Astrocyte of the spinal cord (primary cell): ENCODE measurements around the gene ATP2A1.
A peak's percentile ranks its signal among the peaks of the same experiment; 100 is the strongest.

ENCODE experiments used
- DNase-seq: peaks from one replicate; pipeline ENCODE4 v3.0.0; 2011; ENCODE audit warnings: low read depth, low spot score
- H3K4me3 ChIP-seq: 2 replicates; pipeline ENCODE4 v1.5.1; 2011; ENCODE audit warnings: low read depth, mild to moderate bottlenecking, low read length, moderate library complexity
- in situ Hi-C: cut with HindIII; loops from 2 replicates; pipeline ENCODE4 v1.10.0; 2017; ENCODE audit warnings: low sequenced_read_pairs
- TF ChIP-seq, protein P1 (sequence below): IDR thresholded peaks from 2 replicates; pipeline ENCODE4 v1.5.1; 2012; ENCODE audit warnings: low read depth, mild to moderate bottlenecking, low read length, inconsistent platforms

ATP2A1 gene

DNA sequence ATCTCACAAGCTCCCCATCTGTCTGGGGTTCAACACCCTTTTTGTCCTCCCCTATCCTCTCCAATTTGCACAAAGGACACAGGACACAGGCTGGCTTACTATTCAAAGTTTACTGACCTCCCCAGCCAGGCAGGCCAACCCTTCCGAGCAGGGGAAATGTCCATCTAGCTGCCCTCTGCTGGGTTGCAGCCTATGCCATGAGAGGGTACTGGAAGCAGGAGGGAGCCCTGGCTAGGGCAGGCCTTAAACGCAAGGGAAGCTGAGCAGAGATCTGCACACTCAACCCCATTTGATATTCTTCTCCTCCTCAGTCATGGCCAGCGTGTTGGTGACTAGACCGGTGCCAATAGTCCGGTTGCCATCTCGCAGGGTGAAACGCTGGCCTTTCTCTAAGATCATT, 35.6 kb upstream of the ATP2A1 start:
- in situ Hi-C loops, result no loop called here
- no peak for DNase-seq
- TF ChIP-seq, protein P1, sequence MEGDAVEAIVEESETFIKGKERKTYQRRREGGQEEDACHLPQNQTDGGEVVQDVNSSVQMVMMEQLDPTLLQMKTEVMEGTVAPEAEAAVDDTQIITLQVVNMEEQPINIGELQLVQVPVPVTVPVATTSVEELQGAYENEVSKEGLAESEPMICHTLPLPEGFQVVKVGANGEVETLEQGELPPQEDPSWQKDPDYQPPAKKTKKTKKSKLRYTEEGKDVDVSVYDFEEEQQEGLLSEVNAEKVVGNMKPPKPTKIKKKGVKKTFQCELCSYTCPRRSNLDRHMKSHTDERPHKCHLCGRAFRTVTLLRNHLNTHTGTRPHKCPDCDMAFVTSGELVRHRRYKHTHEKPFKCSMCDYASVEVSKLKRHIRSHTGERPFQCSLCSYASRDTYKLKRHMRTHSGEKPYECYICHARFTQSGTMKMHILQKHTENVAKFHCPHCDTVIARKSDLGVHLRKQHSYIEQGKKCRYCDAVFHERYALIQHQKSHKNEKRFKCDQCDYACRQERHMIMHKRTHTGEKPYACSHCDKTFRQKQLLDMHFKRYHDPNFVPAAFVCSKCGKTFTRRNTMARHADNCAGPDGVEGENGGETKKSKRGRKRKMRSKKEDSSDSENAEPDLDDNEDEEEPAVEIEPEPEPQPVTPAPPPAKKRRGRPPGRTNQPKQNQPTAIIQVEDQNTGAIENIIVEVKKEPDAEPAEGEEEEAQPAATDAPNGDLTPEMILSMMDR, result no peak

DNA sequence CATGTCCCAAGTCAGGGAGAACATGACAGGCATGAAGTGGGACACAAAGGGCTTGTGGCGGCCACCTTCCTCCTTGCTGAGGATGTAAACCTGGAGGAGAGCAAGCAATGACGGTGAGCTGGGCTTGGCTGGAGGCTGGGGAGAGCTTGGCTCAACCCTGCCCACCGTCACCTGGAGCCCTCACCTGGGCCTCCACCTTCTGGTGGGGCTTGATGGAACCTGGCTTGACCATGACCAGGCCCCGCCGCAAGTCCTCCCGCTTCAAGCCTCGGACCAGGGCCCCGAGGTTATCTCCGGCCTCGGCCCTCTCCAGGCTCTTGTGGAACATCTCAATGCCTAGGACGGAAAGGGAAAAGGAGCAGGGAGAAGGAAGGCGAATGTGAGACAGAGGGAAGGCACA, 34.5 kb upstream of the ATP2A1 start:
- in situ Hi-C loops, result no loop called here
- TF ChIP-seq, protein P1, result no peak

More for the DNA sequence above, 35.6 kb upstream of the ATP2A1 start:
- H3K4me3 ChIP-seq, result no peak overlapping the region

DNA sequence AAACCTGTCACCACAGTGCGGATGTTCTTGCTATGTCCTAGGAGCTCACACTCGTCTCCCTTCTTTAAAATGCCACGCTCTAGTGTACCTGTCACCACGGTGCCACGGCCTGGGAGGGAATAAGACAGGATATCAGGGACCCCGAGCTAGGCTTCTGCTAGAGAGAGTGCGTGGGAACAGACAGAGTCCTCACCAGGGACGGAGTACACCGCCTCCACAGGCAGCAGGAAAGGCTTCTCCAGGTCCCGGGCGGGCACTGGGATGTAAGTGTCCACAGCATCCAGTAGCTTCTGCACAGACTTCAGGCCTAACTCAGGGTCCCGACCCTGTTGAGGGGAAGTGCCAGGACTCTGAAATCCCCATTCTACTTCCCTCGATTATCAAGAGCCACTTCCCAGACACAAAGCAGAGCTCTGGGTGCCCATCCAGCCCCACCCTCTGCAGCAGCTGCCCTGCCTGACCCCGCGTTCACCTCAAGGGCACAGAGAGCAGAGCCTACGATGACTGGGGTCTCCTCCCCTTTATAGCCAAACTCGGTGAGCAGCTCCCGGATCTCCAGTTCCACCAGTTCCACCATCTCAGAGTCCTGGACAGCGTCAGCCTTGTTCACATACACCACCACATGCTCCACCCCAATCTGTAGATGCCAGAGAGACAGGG, 33.9 kb upstream of the ATP2A1 start:
- DNase-seq, result no peak
- TF ChIP-seq, protein P1, result no peak
- H3K4me3 ChIP-seq, result no peak overlapping the region
- in situ Hi-C loops, result no loop called here

More for the DNA sequence above, 34.5 kb upstream of the ATP2A1 start:
- DNase-seq, result no peak
- no peak overlapping the region for H3K4me3 ChIP-seq

DNA sequence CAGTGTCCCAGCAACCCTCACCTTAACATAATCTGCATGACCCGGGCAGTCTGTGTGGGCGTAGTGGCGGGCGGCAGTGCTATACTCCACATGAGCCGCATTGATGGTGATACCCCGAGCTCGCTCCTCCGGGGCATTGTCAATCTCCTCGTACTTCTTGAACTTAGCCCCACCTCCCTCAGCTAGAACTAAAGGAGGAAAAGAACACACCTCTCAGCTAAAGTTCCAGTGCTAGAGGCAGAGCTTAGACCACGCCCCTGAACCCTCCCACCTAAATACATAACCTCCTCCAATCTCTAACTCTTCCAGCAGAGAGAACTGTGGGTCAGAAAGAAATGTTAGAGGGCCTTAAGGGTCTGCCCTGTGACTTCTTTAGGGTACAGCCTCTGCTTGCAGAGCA, 33.0 kb upstream of the ATP2A1 start:
- H3K4me3 ChIP-seq, result peak overlapping the region; percentile 98
- DNase-seq, result peak; percentile 18
- TF ChIP-seq, protein P1, result no peak
- in situ Hi-C loops, result no loop called here

DNA sequence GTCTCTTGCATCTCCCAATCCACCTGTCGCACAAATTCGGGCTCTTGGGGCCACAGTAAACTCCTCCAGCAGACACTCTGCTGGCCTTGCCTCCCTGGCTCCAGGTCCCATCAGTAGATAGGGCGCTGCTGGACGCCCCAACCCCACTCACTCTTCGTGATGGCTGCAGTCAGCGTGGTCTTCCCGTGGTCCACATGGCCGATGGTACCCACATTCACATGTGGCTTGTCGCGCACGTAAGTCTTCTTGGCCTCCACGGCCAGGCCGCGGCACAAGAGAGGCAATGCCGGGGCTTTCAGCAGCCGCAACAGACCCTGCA, 32.6 kb upstream of the ATP2A1 start:
- TF ChIP-seq, protein P1, result no peak
- DNase-seq, result no peak
- in situ Hi-C loops, result no loop called here
- H3K4me3 ChIP-seq, result peak overlapping the region; percentile 98

DNA sequence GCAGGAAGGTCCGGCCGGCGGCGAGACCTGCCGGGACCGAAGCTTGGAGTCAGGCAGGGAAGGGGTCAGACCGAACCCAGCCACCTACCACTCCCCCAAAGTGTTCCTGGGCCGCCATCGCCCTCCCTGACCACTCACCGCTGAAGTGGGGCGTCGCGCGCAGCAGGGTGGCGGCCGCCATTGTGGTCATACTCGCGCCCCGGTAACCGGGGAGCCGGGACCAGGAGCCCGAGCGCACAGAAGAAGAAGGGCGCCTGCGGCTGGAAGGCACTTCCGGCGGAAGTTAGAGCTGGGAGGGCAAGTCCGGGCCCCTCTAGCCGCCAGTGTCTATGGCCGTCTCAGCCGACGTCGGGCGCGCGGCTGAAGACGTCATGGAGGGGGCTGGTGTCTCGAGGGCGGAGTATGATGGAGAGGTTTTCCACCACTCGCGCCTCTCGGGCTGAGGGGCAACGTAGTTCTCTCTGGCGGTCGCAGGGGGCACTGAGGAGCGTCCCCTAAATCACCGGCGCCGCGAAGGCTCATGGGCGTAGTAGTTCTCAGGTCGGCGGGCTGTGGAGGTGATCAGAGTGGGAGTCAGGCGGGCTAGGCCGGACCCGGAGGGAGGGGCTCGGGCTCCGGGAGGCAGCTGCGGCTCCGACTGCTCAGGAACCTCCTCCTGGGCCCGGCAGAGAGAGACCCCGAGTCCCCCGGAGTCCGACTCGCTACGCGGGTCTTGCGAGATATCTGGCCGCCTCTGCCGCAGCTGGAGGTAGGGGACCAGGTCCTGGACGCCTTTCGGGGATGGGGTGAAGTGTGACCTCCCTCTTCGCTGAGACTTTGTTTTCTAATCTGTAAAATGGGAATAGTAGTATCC, 32.0 kb upstream of the ATP2A1 start, which contains the start of gene TUFM:
Gene TUFM, minus strand, starts transcription at position 269 of the 853 bp plus-strand sequence. Its CDS starts 79 bp downstream, at position 190.
- in situ Hi-C loops, result no loop called here
- peak; percentile 99 for DNase-seq
- TF ChIP-seq, protein P1, result peak; percentile 71
- peak within 1 kb of the TSS; percentile 98 for H3K4me3 ChIP-seq
